Upper lobe of left lung (tissue), 6 donors: Measurements from ENCODE around the gene PCYOX1L. TPM values are rescaled to one million over a fixed set of nuclear protein-coding genes. Genes with fewer than 3 reads are reported as not detected.
A peak's percentile ranks its signal among the peaks of the same experiment; 100 is the strongest.

Experiments used
- ATAC-seq, 2 donors: fragments of 200-7000 bp; cut with Tn5 transposase; one replicate each; pipeline ENCODE4 v1.9.1; 2022; ENCODE audit warnings: mild to moderate bottlenecking in 2 of 2, moderate library complexity in 2 of 2; ENCODE audit not compliant: low FRiP score in 2 of 2
- DNase-seq, 2 donors: peaks; one replicate each; pipeline ENCODE4 v3.0.0-alpha.2; 2019 to 2020
- H3K27ac ChIP-seq, 4 donors: fragments of 200-600 bp; sonication (generic); one replicate each; pipeline ENCODE4 v1.5.1; 2016 to 2019
- H3K27me3 ChIP-seq, 4 donors: fragments of 200-600 bp; sonication (generic); one replicate each; pipeline ENCODE4 v1.5.1; 2017 to 2019
- H3K36me3 ChIP-seq, 4 donors: fragments of 200-600 bp; sonication (generic); one replicate each; pipeline ENCODE4 v1.5.1; 2016 to 2019
- H3K4me1 ChIP-seq, 4 donors: fragments of 200-600 bp; sonication (generic); one replicate each; pipeline ENCODE4 v1.5.1; 2018 to 2019
- H3K4me3 ChIP-seq, 4 donors: fragments of 200-600 bp; sonication (generic); one replicate each; pipeline ENCODE4 v1.5.1; 2017 to 2019; ENCODE audit warnings: mild to moderate bottlenecking in 2 of 4, moderate library complexity in 1 of 4
- H3K9me3 ChIP-seq, 4 donors: fragments of 200-600 bp; sonication (generic); one replicate each; pipeline ENCODE4 v1.5.1; 2018 to 2019
- CTCF ChIP-seq, 6 experiments: fragments of 450-650 bp in 4 of 6; fragments of 200-600 bp in 2 of 6; sonication (generic) in 2 of 6; IDR thresholded peaks; one replicate each; pipeline ENCODE4 v1.5.1; 2016 to 2019; ENCODE audit warnings: antibody characterized with exemption in 6 of 6
- EP300 ChIP-seq, 4 donors: sonication (generic); formaldehyde crosslinking; IDR thresholded peaks; one replicate each; pipeline ENCODE4 v1.5.1; 2017; ENCODE audit warnings: antibody characterized with exemption in 4 of 4, control low read depth in 2 of 4
- POLR2A ChIP-seq, 4 donors: fragments of 450-650 bp; IDR thresholded peaks; one replicate each; pipeline ENCODE4 v1.5.1; 2016 to 2017; ENCODE audit warnings: antibody characterized with exemption in 4 of 4, mild to moderate bottlenecking in 2 of 4
- POLR2AphosphoS5 ChIP-seq, 2 donors: sonication (generic); formaldehyde crosslinking; IDR thresholded peaks; one replicate each; pipeline ENCODE4 v1.5.1; 2017; ENCODE audit warnings: antibody characterized with exemption in 2 of 2
- WGBS, 2 donors: methylation state at CpG; one replicate each; pipeline ENCODE4 v1.1.5; 2017 to 2018; 5-methylcytosine and 5-hydroxymethylcytosine counted together
- total RNA-seq, 6 donors: library from RNA; depleted of rRNA in 4 of 6; stranded (reverse); fragments of >200 nt in 4 of 6; gene quantifications; one replicate each; pipeline versions ENCODE4 v1.1.0 to v1.2.1, GENCODE V29; 2016 to 2021
- donor health status: DM: no; HTN: no; CAD: no; lungs with moderate emphysema.
- donor health status: DM: no; HTN: yes; CAD: no; lungs with severe emphysema.

The PCYOX1L gene
- total RNA-seq, 6 donors from 2014 or later: 3.2 to 10.1 (median 5.0) TPM

GRCh38 chr5:149313151-149313841 is 44.5 kb upstream of the PCYOX1L start:
- TF ChIP-seq POLR2AphosphoS5 (IDR thresholded peaks at IDR 0.05) (no peak), POLR2A (IDR thresholded peaks at IDR 0.05) (no peak), CTCF (IDR thresholded peaks at IDR 0.05) (no peak), EP300 (IDR thresholded peaks at IDR 0.05) (no peak)
- H3K9me3 ChIP-seq: no peaks in the 10 kb centered on the region
- ATAC-seq (no peak), DNase-seq (no peak)
- no peaks in the 10 kb centered on the region for H3K27me3 ChIP-seq
- WGBS, 2 donors: 79 to 85% methylated on average over 6 of the region's 6 CpGs
- peaks cover 5 to 11% (median 9%) of the 10 kb centered on the region in 4 donors for H3K4me1 ChIP-seq
- H3K36me3 ChIP-seq: peaks cover 0 to 10% (median 0%) of the 10 kb centered on the region in 4 donors
- no peak overlapping the region for H3K4me3 ChIP-seq
- no peak overlapping the region for H3K27ac ChIP-seq

GRCh38 chr5:149314571-149315111 is 43.2 kb upstream of the PCYOX1L start:
- Histone ChIP-seq H3K4me1 (peaks cover 5 to 14% (median 9%) of the 10 kb centered on the region in 4 donors), H3K27me3 (no peaks in the 10 kb centered on the region), H3K9me3 (no peaks in the 10 kb centered on the region), H3K36me3 (peaks cover 0 to 13% (median 0%) of the 10 kb centered on the region in 4 donors), H3K27ac (no peak overlapping the region), H3K4me3 (no peak overlapping the region)
- DNase-seq: no peak
- no peak for ATAC-seq
- TF ChIP-seq CTCF (IDR thresholded peaks at IDR 0.05): no peak
- TF ChIP-seq POLR2AphosphoS5 (IDR thresholded peaks at IDR 0.05): no peak
- TF ChIP-seq EP300 (IDR thresholded peaks at IDR 0.05): no peak
- TF ChIP-seq POLR2A (IDR thresholded peaks at IDR 0.05): no peak
- 84 to 88% methylated on average over 4 of the region's 4 CpGs for WGBS, 2 donors

- 91 to 92% methylated on average over 6 of the region's 6 CpGs for WGBS, 2 donors
- Histone ChIP-seq H3K4me1 (peaks cover 10 to 19% (median 13%) of the 10 kb centered on the region in 4 donors), H3K36me3 (peaks cover 0 to 13% (median 0%) of the 10 kb centered on the region in 4 donors), H3K4me3 (no peak overlapping the region), H3K27ac (no peak overlapping the region), H3K27me3 (no peaks in the 10 kb centered on the region), H3K9me3 (no peaks in the 10 kb centered on the region)
- TF ChIP-seq POLR2A (IDR thresholded peaks at IDR 0.05) (no peak), EP300 (IDR thresholded peaks at IDR 0.05) (no peak), CTCF (IDR thresholded peaks at IDR 0.05) (no peak), POLR2AphosphoS5 (IDR thresholded peaks at IDR 0.05) (no peak)
- ATAC-seq (no peak), DNase-seq (peak in 1 of 2 donors; percentile 54)
These were observed 42.1 kb upstream of the PCYOX1L start for GRCh38 chr5:149315753-149316152.

GRCh38 chr5:149317281-149318048 is 40.4 kb upstream of the PCYOX1L start:
- peaks cover 14 to 22% (median 15%) of the 10 kb centered on the region in 4 donors for H3K4me1 ChIP-seq
- H3K27ac ChIP-seq: peak overlapping the region in 1 of 4 donors; percentile 38
- peaks cover 0 to 7% (median 0%) of the 10 kb centered on the region in 4 donors for H3K36me3 ChIP-seq
- peak in 1 of 2 donors; percentile 54 for DNase-seq
- WGBS, 2 donors: 86 to 87% methylated on average over 8 to 14 of the region's 14 CpGs
- no peaks in the 10 kb centered on the region for H3K27me3 ChIP-seq
- ATAC-seq: peak in 1 of 2 donors; percentile 57
- TF ChIP-seq CTCF (IDR thresholded peaks at IDR 0.05) (peak; percentile 51 to 75 (median 71)), EP300 (IDR thresholded peaks at IDR 0.05) (no peak)
- no peaks in the 10 kb centered on the region for H3K9me3 ChIP-seq
- H3K4me3 ChIP-seq: no peak overlapping the region
